Measurements from ENCODE around the gene SHF. TPM values are rescaled to one million over a fixed set of nuclear protein-coding genes. Genes with fewer than 3 reads are reported as not detected.

SHF gene
- total and polyA plus RNA-seq, 2 of the 4 experiments (the other 2 are of a cell fraction), result 1.8 to 3.5 TPM

DNA sequence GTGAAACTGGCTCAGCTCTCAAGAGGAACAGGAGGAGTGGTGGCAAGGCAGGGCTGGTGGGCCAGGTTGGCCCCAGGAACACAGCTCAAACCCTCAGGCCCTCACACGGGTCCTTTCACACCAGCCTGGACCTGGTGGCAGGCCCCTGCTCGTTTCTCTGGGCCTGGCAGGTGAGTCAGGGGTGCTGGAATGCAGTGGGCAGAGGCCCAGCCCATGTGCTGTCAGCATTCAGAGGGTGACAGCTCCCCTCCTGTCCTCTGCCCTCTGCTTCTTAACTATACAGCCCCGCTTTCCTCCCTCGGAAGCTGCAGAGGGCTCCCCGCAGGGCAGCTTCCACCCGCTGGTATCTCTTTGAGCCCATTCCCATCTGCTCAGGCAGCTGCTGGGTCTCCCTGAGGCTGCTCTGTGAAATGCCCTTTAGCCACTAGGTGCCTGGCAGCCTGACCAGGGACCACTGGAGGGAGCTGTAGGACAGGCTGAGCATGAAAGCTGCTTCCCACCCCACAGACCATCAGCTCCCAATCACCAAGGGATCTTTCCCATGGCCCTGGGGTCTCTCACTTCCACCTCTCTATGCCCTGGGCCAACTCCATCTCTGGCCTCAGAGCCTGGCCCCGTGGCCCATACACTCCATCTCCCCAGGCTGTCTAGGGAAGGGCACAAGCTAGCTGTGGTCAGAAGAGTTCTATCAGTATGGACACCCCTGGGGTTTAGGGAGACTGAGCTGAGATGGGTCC is 24.8 kb downstream of the SHF start:
- CTCF ChIA-PET, result interaction anchor here (0.6 to 3.2 kb wide), 12 partner anchors 35 to 268 kb away, joined by 3 to 27 read pairs (median 4); a partner anchor contains a TSS
- H3K9me1 ChIP-seq (ENCODE audit: insufficient read depth, low read length), result peaks cover 5% of the 10 kb centered on the region
- no peaks in the 10 kb centered on the region for H4K20me1 ChIP-seq (ENCODE audit: insufficient read depth, low read length)
- peak overlapping the region in 1 of 2 experiments; percentile 34; a peak in 1 of 4 replicates for H4K8ac ChIP-seq (ENCODE audit: low read depth in 2 of 2, low read length in 2 of 2)
- in situ Hi-C loops (cut with MboI; ENCODE audit: low sequenced_read_pairs) (loop anchor here (5.0 kb wide), 1 partner anchor 239 kb away; a partner anchor contains a TSS), dilution Hi-C loops (cut with HindIII; ENCODE audit: low sequenced_read_pairs, unreplicated experiment) (no loop called here), intact Hi-C loops (cut with micrococcal nuclease) (loop anchor here (1.0 kb wide), 3 partner anchors 37 to 294 kb away; no protein-coding TSS in a partner anchor)
- DNase-seq (peak; percentile 82), ATAC-seq (ENCODE audit: low read depth) (peak; percentile 78)
- no peaks in the 10 kb centered on the region for H3K9me3 ChIP-seq (ENCODE audit: control insufficient read depth, insufficient read depth, low read length)
- H3K14ac ChIP-seq (replicated peaks; ENCODE audit: low read depth, low read length), result 0 out of 2 replicates have a peak overlapping the region, but pooled peaks have one; percentile 21
- H2BK20ac ChIP-seq (ENCODE audit: low read depth, low read length), result no peak overlapping the region
- H3K4me1 ChIP-seq (ENCODE audit: control insufficient read depth, insufficient read depth, low read length), result peaks cover 8% of the 10 kb centered on the region
- peaks cover 5 to 20% of the 10 kb centered on the region in 2 experiments for H3K79me1 ChIP-seq (ENCODE audit: low read depth in 1 of 2, low read length in 2 of 2)
- no peak overlapping the region for H3K56ac ChIP-seq (ENCODE audit: extremely low read depth, insufficient read depth, low read length)
- H4K5ac ChIP-seq (ENCODE audit: low read depth, low read length), result no peak overlapping the region
- peak overlapping the region; percentile 94 for H2AK9ac ChIP-seq (replicated peaks; ENCODE audit: low read depth, low read length, poor library complexity)
- H2BK5ac ChIP-seq (ENCODE audit: low read depth, low read length, poor library complexity, severe bottlenecking), result no peak overlapping the region
- no peak overlapping the region; the same call in 1 of the 2 replicates for H3K27ac ChIP-seq (ENCODE audit: insufficient read depth, low read length)
- H3K4me3 ChIP-seq (ENCODE audit: insufficient read depth, low read depth, low read length), result no peak overlapping the region
- no peak overlapping the region for H3K9ac ChIP-seq (ENCODE audit: low read depth, low read length)
- peak overlapping the region; percentile 86 for H2AFZ ChIP-seq (replicated peaks; ENCODE audit: low read length, poor library complexity)
- no peak overlapping the region for H3K4me2 ChIP-seq (ENCODE audit: low read depth, low read length)
- peak overlapping the region; percentile 57 for H2AK5ac ChIP-seq (ENCODE audit: low read depth, low read length)
- H3K4ac ChIP-seq (ENCODE audit: low read depth, low read length), result peak overlapping the region; percentile 58
- BruUV-seq (replicated peaks), result no TSS peak
- H2BK120ac ChIP-seq (ENCODE audit: low read depth, low read length), result 0 out of 2 replicates have a peak overlapping the region, but pooled peaks have one; percentile 14
- no peaks in the 10 kb centered on the region for H3K36me3 ChIP-seq (ENCODE audit: control insufficient read depth, insufficient read depth, low read length)
- H3K18ac ChIP-seq (ENCODE audit: low read depth, low read length), result no peak overlapping the region
- no peak overlapping the region for H3K23ac ChIP-seq (ENCODE audit: low read depth, low read length)
- H4K91ac ChIP-seq (ENCODE audit: insufficient read depth, low read depth, low read length), result peak overlapping the region; percentile 43; the same call in 1 of the 2 replicates
- POLR2A ChIA-PET (ENCODE audit: unreplicated experiment), result interaction anchor here (1.0 kb wide), 1 partner anchor 239 kb away, joined by 3 read pairs; a partner anchor contains a TSS
- no peak overlapping the region; the same call in 2 of the 3 replicates for H2BK15ac ChIP-seq (ENCODE audit: low read depth, low read length)
- no peaks in the 10 kb centered on the region for H3K27me3 ChIP-seq (ENCODE audit: control insufficient read depth, insufficient read depth, low read length)
- 20% methylated on average over 1 of the region's 7 CpGs; no CpG with 5 or more reads in 1 of the 2 experiments for WGBS, 2 experiments (ENCODE audit: extremely low coverage in 2 of 2, insufficient read length in 1 of 2)
- no peak for TF ChIP-seq CEBPB (IDR thresholded peaks at IDR 0.05; ENCODE audit: low read depth, low read length)
- TF ChIP-seq, protein P1, sequence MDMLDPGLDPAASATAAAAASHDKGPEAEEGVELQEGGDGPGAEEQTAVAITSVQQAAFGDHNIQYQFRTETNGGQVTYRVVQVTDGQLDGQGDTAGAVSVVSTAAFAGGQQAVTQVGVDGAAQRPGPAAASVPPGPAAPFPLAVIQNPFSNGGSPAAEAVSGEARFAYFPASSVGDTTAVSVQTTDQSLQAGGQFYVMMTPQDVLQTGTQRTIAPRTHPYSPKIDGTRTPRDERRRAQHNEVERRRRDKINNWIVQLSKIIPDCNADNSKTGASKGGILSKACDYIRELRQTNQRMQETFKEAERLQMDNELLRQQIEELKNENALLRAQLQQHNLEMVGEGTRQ (IDR thresholded peaks at IDR 0.05; ENCODE audit: low read depth, low read length), result no peak; the same call in 1 of the 2 replicates
- TF ChIP-seq, protein P2, sequence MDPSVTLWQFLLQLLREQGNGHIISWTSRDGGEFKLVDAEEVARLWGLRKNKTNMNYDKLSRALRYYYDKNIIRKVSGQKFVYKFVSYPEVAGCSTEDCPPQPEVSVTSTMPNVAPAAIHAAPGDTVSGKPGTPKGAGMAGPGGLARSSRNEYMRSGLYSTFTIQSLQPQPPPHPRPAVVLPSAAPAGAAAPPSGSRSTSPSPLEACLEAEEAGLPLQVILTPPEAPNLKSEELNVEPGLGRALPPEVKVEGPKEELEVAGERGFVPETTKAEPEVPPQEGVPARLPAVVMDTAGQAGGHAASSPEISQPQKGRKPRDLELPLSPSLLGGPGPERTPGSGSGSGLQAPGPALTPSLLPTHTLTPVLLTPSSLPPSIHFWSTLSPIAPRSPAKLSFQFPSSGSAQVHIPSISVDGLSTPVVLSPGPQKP (IDR thresholded peaks at IDR 0.05; ENCODE audit: borderline replicate concordance, low read depth, low read length), result no peak
- TF ChIP-seq CHD1 (IDR thresholded peaks at IDR 0.05; ENCODE audit: low read depth, low read length), result no peak
- TF ChIP-seq MAZ (IDR thresholded peaks at IDR 0.05; ENCODE audit: borderline replicate concordance, low read depth, low read length), result peak; percentile 46; the same call in 1 of the 2 replicates
- no peak for TF ChIP-seq RCOR1 (IDR thresholded peaks at IDR 0.05; ENCODE audit: insufficient replicate concordance, low read length)
- peak; percentile 26; the same call in 1 of the 2 replicates for TF ChIP-seq FOS (IDR thresholded peaks at IDR 0.05; ENCODE audit: low read depth, low read length)
- TF ChIP-seq NFE2L2 (IDR thresholded peaks at IDR 0.05; ENCODE audit: low read depth, low read length), result no peak
- peak; percentile 98 for TF ChIP-seq RAD21 (IDR thresholded peaks at IDR 0.05; ENCODE audit: low read length)
- TF ChIP-seq RFX5 (IDR thresholded peaks at IDR 0.05; ENCODE audit: low read depth, low read length), result no peak
- TF ChIP-seq BHLHE40 (IDR thresholded peaks at IDR 0.05; ENCODE audit: low read depth, low read length), result no peak
- TF ChIP-seq MXI1 (IDR thresholded peaks at IDR 0.05; ENCODE audit: borderline replicate concordance, low read depth, low read length), result no peak
- TF ChIP-seq MAFK (IDR thresholded peaks at IDR 0.05; ENCODE audit: low read depth, low read length), result no peak
- TF ChIP-seq SMC3 (IDR thresholded peaks at IDR 0.05; ENCODE audit: low read depth, low read length), result peak; percentile 76
